Measurements from ENCODE around the gene ZSCAN22. TPM values are rescaled to one million over a fixed set of nuclear protein-coding genes. Genes with fewer than 3 reads are reported as not detected.

Gene ZSCAN22
- total RNA-seq, 4 donors from 2014 or later = 2.5 to 4.6 (median 4.0) TPM

Small RNAs within 50 kb of the gene (small RNA-seq; reads per million reads assigned to genes)
- 0 reads per million in 2 donors for gene MIR4754
- 0.06 to 0.64 reads per million in 2 donors for gene MIR6806
- gene RNA5SP473 = 0.06 to 0.18 reads per million in 2 donors

Other genes starting within 250 kb of the ZSCAN22 start
- 10 to 100 TPM; 20.8 to 75.1 (median 47.7) TPM for gene ZSCAN18, start 228.8 kb upstream of the ZSCAN22 start, total RNA-seq
- 10 to 100 TPM in 1 of 4 donors, 1 to 10 TPM in 3; 3.4 to 11.6 (median 5.7) TPM for gene ZNF329, start 176.2 kb upstream of the ZSCAN22 start, total RNA-seq
- 10 to 100 TPM; 32.4 to 46.8 (median 39.7) TPM for gene ZNF274, start 143.9 kb upstream of the ZSCAN22 start, total RNA-seq
- 100 to 1,000 TPM in 1 of 4 donors, 10 to 100 TPM in 3; 21.9 to 158 (median 31.4) TPM for gene ZNF544, start 98.1 kb upstream of the ZSCAN22 start, total RNA-seq
- gene ZNF8, start 48.0 kb upstream of the ZSCAN22 start, total RNA-seq = 1 to 10 TPM; 7.0 to 8.9 (median 7.9) TPM
- 10 to 100 TPM; 41.3 to 54.2 (median 47.2) TPM for gene ERVK3-1, start 21.6 kb upstream of the ZSCAN22 start, total RNA-seq
- 10 to 100 TPM in 1 of 4 donors, 1 to 10 TPM in 2, not detected in 1; 5.4 to 26.4 (median 8.3) TPM for gene A1BG, start 26.5 kb downstream of the ZSCAN22 start, total RNA-seq
- 1 to 10 TPM in 2 of 4 donors, under 1 TPM in 1, not detected in 1; 0.70 to 4.4 (median 2.1) TPM for gene ZNF497, start 35.8 kb downstream of the ZSCAN22 start, total RNA-seq
- gene ZNF837, start 54.0 kb downstream of the ZSCAN22 start, total RNA-seq = 10 to 100 TPM in 1 of 4 donors, 1 to 10 TPM in 3; 3.3 to 10.9 (median 7.7) TPM
- gene RPS5, start 60.3 kb downstream of the ZSCAN22 start, total RNA-seq = 1,000 to 10,000 TPM in 1 of 4 donors, 100 to 1,000 TPM in 3; 428 to 1,258 (median 517) TPM
- gene RNF225, start 68.7 kb downstream of the ZSCAN22 start, total RNA-seq = not detected
- 10 to 100 TPM in 1 of 4 donors, 1 to 10 TPM in 3; 2.5 to 18.2 (median 9.6) TPM for gene ZNF584, start 81.7 kb downstream of the ZSCAN22 start, total RNA-seq
- gene ZNF132, start 113.2 kb downstream of the ZSCAN22 start, total RNA-seq = 10 to 100 TPM in 1 of 4 donors, 1 to 10 TPM in 3; 3.9 to 12.4 (median 7.2) TPM
- gene ZNF324B, start 124.6 kb downstream of the ZSCAN22 start, total RNA-seq = 10 to 100 TPM in 3 of 4 donors, 1 to 10 TPM in 1; 7.0 to 13.1 (median 10.5) TPM
- gene ZNF324, start 140.1 kb downstream of the ZSCAN22 start, total RNA-seq = 10 to 100 TPM; 12.4 to 31.2 (median 22.7) TPM
- 10 to 100 TPM; 12.8 to 25.6 (median 19.6) TPM for gene ZNF446, start 149.4 kb downstream of the ZSCAN22 start, total RNA-seq
- 1 to 10 TPM in 3 of 4 donors, under 1 TPM in 1; 0.88 to 6.3 (median 2.3) TPM for gene SLC27A5, start 185.0 kb downstream of the ZSCAN22 start, total RNA-seq
- gene ZBTB45, start 192.8 kb downstream of the ZSCAN22 start, total RNA-seq = 10 to 100 TPM in 3 of 4 donors, 1 to 10 TPM in 1; 7.4 to 21.6 (median 14.3) TPM
- 100 to 1,000 TPM; 164 to 281 (median 196) TPM for gene TRIM28, start 217.1 kb downstream of the ZSCAN22 start, total RNA-seq
- 100 to 1,000 TPM in 2 of 4 donors, 10 to 100 TPM in 2; 79.2 to 115 (median 101) TPM for gene CHMP2A, start 228.1 kb downstream of the ZSCAN22 start, total RNA-seq
- gene UBE2M, start 231.6 kb downstream of the ZSCAN22 start, total RNA-seq = 10 to 100 TPM; 10.2 to 37.1 (median 18.5) TPM
- gene MZF1, start 246.3 kb downstream of the ZSCAN22 start, total RNA-seq = 100 to 1,000 TPM in 1 of 4 donors, 10 to 100 TPM in 3; 60.9 to 123 (median 82.3) TPM

Data from Peyer's patch (tissue), 4 donors.